GM12874 (cell line): ENCODE data around the gene PCNA.

ENCODE experiments used
- CTCF ChIP-seq: IDR thresholded peaks from 2 replicates; pipeline ENCODE4 v1.5.1; 2011; ENCODE audit warnings: low read depth, mild to moderate bottlenecking, control low read depth, low read length, moderate library complexity; ENCODE audit not compliant: insufficient read depth

PCNA gene

GRCh38 chr20:5113615-5113986 is 6.2 kb downstream of the PCNA start:
- TF ChIP-seq CTCF, result no peak

- TF ChIP-seq CTCF, result no peak
Observed at GRCh38 chr20:5109276-5109675, 10.5 kb downstream of the PCNA start.

DNA sequence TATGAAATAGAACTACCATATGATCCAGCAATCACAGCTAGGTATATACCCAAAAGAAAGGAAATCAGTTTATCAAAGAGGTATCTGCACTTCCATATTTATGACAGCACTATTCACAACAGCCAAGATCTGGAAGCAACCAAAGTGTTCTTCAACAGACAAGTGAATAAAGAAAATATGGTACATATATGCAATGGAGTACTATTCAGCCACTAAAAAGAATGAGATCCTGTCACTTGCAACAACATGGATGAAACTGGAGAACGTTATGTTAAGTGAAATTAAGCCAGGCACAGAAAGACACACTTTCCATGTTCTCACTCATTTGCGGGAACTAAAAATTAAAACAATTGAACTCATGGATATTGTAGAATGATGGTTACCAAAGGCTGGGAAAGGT is 15.3 kb downstream of the PCNA start:
- no peak for TF ChIP-seq CTCF

DNA sequence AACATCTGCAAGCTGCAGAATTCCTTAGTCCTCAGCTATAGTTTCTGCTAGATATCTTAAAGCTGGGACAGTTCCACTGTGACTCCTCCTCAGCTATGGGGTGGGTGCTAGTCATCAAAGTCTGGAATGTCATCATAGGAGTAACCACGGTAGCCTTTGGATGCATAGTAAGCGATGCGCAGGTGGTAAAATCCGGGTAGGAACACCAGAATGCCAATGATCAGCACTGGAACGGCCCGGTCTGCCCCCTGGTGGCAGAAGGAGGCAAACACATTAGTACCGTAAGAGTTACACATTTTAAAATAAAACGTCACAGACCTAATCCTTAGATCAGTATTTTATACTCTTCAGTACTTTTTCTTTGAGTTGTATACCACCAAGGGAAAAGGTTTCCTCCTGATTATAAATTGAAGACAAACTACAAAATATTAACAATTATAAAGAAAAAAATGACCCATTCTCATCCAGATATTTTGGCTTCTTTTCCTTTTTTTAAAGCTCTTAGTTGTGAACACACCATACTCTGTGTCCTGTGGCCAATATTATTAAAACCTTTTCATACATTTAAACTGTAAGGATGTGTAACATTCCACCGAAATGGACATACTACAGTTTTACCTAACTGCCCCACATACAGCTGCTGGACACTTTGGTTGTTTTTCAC is 18.9 kb downstream of the PCNA start:
- peak; percentile 73 for TF ChIP-seq CTCF

- TF ChIP-seq CTCF, result no peak
Observed at GRCh38 chr20:5096463-5096862, 23.3 kb downstream of the PCNA start.

DNA sequence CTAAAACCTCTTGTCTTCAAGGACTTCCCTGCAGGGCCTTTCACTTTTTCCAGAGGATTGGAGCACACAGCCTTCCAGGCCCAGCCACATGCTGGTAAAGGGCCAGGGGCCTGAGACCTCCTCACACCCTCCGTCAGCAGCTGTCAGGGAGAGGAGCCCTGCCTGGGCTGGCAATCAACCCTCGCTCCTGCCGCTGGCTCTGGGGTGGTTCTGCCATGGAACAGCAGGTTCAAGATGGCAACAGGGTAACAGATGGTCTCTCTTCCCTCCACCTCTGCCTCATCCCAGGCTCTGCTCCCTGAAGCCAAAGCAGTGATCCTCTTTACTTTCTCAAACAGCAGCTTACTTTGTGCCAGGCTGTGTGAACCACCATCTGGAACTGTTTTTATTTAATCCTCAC is 23.8 kb downstream of the PCNA start:
- no peak for TF ChIP-seq CTCF

GRCh38 chr20:5095454-5095853 is 24.3 kb downstream of the PCNA start:
- no peak for TF ChIP-seq CTCF

DNA sequence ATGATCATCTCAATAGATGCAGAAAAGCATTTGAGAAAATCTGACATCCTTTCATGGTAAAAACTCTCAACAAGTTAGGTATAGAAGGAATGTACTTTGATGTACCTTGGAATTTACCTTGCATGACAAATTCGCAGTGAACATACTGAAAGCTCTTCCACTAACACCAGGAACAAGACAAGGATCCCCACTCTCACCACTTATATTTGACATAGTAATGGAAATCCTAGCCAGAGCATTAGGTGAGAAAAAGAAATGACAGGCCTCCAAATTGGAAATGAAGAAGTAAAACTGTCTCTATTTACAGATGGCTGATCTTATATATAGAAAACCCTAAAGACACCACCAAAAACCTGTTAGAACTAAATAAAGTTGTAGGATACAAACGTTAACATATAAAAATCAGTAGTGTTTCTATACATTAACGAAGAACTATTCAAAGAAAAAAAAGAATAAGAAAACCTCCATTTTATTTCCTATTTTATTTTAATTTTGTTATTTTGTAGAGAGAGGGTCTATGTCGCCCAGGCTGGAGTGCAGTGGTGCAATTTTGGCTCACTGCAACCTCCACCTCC is 26.9 kb downstream of the PCNA start:
- TF ChIP-seq CTCF, result no peak
